ENCODE results near the gene TRAIP. TPM values are rescaled to one million over a fixed set of nuclear protein-coding genes. Genes with fewer than 3 reads are reported as not detected.
A peak's percentile ranks its signal among the peaks of the same experiment; 100 is the strongest.

Gene TRAIP
- total and polyA plus RNA-seq, 2 experiments from 2014 or later: 2.5 to 6.6 TPM

DNA sequence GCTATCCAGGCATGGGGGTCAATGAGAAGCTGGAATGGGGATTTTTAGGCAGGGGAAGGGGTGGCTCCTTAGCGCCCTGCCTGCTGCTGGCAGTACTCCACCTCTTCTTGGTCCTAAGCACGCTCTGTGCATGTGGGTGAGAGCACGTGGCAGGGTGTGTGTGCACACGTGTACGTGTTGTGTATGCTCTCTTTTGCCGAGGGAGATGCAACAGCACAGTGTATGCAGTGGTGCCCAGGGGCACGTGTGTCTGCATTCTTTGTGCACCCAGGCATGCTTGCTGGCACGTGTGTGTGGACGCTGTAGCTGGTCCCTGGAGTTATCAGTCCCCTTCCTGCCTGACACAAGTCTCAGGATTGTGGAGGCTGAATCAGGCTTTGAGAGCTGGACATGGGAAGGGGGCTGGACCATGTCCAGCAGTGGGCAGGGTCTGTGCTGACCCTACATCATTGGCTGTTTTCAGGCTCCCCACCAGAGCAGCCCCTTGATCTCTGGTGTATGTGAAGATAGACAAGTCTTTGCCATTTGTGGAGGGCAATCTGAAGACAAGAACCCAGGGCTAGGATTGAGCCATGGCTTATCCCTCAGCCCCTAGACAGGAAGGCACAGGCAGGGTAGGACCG is 15.3 kb upstream of the TRAIP start:
- no peak overlapping the region for H3K4me3 ChIP-seq
- TF ChIP-seq CTCF (IDR thresholded peaks at IDR 0.05; ENCODE audit: poor library complexity): no peak
- TF ChIP-seq EZH2phosphoT487 (IDR thresholded peaks at IDR 0.05; ENCODE audit: low read depth, severe bottlenecking, unreplicated experiment): no peak
- TF ChIP-seq EZH2 (IDR thresholded peaks at IDR 0.05; ENCODE audit: borderline replicate concordance): no peak
- H4K20me1 ChIP-seq (ENCODE audit: insufficient read depth, poor library complexity, severe bottlenecking): no peaks in the 10 kb centered on the region
- H3K27ac ChIP-seq: no peak overlapping the region
- peaks cover 29% of the 10 kb centered on the region for H3K27me3 ChIP-seq
- H3K36me3 ChIP-seq (replicated peaks; ENCODE audit: insufficient read depth, low read depth): no peaks in the 10 kb centered on the region
- H2AFZ ChIP-seq: no peak overlapping the region
- H3K4me1 ChIP-seq (ENCODE audit: insufficient read depth): peaks cover 32% of the 10 kb centered on the region
- H3K4me2 ChIP-seq: no peak overlapping the region
- H3K9me3 ChIP-seq (ENCODE audit: low read depth): no peaks in the 10 kb centered on the region
- no peaks in the 10 kb centered on the region for H3K9me2 ChIP-seq (replicated peaks; ENCODE audit: insufficient read depth)
- WGBS (ENCODE audit: low lambda C conversion rate, missing lambda C conversion rate): 87% methylated on average over 10 of the region's 10 CpGs
- H3K79me2 ChIP-seq: no peaks in the 10 kb centered on the region
- DNase-seq (ENCODE audit: low spot score): no peak

DNA sequence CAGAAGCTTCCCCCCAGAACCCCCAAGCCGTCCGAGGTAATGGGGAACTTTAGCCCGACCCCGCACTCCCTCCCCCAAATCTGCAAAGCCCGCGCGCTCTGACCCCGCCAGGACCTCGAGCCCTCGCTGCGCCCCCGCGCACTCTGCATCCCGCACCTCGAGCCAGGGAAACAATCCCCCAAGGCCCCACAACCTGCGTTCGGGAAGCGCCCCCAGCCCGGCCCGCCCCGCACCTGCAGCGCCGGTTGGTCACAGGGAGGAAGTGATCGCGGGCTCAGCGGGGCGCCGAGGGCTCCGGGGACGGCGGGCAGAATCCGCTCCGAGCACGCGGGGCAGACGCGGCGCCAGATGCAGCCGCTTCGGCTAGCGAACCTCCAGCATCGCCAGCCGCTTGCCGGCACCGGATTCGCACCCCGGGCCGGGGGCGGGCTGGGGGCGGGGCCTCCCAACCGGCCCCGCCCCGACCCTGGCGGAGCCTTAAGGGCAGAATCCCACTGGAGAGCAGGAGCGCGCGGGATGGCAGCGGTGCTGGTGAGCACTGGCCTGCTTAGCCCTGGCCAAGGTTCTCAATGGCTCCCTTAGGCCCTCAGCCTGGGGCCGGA is 13.3 kb upstream of the TRAIP start, which contains the start of gene CAMKV:
CAMKV (minus strand) TSS at position 382 of the 602 bp plus-strand sequence. CDS start 7,518 bp downstream, outside the sequence.
- no peak for TF ChIP-seq CTCF (IDR thresholded peaks at IDR 0.05; ENCODE audit: poor library complexity)
- no peak for TF ChIP-seq EZH2phosphoT487 (IDR thresholded peaks at IDR 0.05; ENCODE audit: low read depth, severe bottlenecking, unreplicated experiment)
- TF ChIP-seq EZH2 (IDR thresholded peaks at IDR 0.05; ENCODE audit: borderline replicate concordance): peak; percentile 56
- H3K79me2 ChIP-seq: no peaks in the 10 kb centered on the region
- H3K4me1 ChIP-seq (ENCODE audit: insufficient read depth): peaks cover 32% of the 10 kb centered on the region
- H3K27me3 ChIP-seq: peaks cover 37% of the 10 kb centered on the region
- peak; percentile 44 for DNase-seq (ENCODE audit: low spot score)
- no peaks in the 10 kb centered on the region for H3K36me3 ChIP-seq (replicated peaks; ENCODE audit: insufficient read depth, low read depth)
- no peaks in the 10 kb centered on the region for H4K20me1 ChIP-seq (ENCODE audit: insufficient read depth, poor library complexity, severe bottlenecking)
- 5% methylated on average over 12 of the region's 59 CpGs for WGBS (ENCODE audit: low lambda C conversion rate, missing lambda C conversion rate)
- H3K4me2 ChIP-seq: peak within 1 kb of the TSS; percentile 96
- peak within 1 kb of the TSS; percentile 23 for H3K4me3 ChIP-seq
- H3K27ac ChIP-seq: no peak within 1 kb of the TSS
- no peaks in the 10 kb centered on the region for H3K9me2 ChIP-seq (replicated peaks; ENCODE audit: insufficient read depth)
- no peaks in the 10 kb centered on the region for H3K9me3 ChIP-seq (ENCODE audit: low read depth)
- H2AFZ ChIP-seq: no peak within 1 kb of the TSS

GRCh38 chr3:49868862-49869466 is 12.6 kb upstream of the TRAIP start:
- peaks cover 26% of the 10 kb centered on the region for H3K4me1 ChIP-seq (ENCODE audit: insufficient read depth)
- no peaks in the 10 kb centered on the region for H3K9me3 ChIP-seq (ENCODE audit: low read depth)
- 6% methylated on average over 15 of the region's 23 CpGs for WGBS (ENCODE audit: low lambda C conversion rate, missing lambda C conversion rate)
- H3K36me3 ChIP-seq (replicated peaks; ENCODE audit: insufficient read depth, low read depth): no peaks in the 10 kb centered on the region
- no peak overlapping the region for H3K27ac ChIP-seq
- no peaks in the 10 kb centered on the region for H3K9me2 ChIP-seq (replicated peaks; ENCODE audit: insufficient read depth)
- DNase-seq (ENCODE audit: low spot score): no peak
- H3K4me2 ChIP-seq: peak overlapping the region; percentile 96
- no peak overlapping the region for H2AFZ ChIP-seq
- peaks cover 41% of the 10 kb centered on the region for H3K27me3 ChIP-seq
- TF ChIP-seq EZH2 (IDR thresholded peaks at IDR 0.05; ENCODE audit: borderline replicate concordance) (no peak), EZH2phosphoT487 (IDR thresholded peaks at IDR 0.05; ENCODE audit: low read depth, severe bottlenecking, unreplicated experiment) (no peak), CTCF (IDR thresholded peaks at IDR 0.05; ENCODE audit: poor library complexity) (no peak)
- H3K4me3 ChIP-seq: no peak overlapping the region
- no peaks in the 10 kb centered on the region for H3K79me2 ChIP-seq
- no peaks in the 10 kb centered on the region for H4K20me1 ChIP-seq (ENCODE audit: insufficient read depth, poor library complexity, severe bottlenecking)
